Stimulated activated naive B cell treated with anti-CD40 and anti-IgM and Interleukin-4, amounts not matched to agents 10 μg/mL and 1 μg/mL and 100 μg/mL, for 72 hours (primary cell): ENCODE measurements around the gene MYEOV.

Source experiments
- ATAC-seq, 2 donors: fragments of 150-1000 bp; cut with Tn5 transposase; replicated peaks; 2 replicates each; pipeline ENCODE4 v1.10.0; 2021; ENCODE audit warnings: moderate library complexity in 1 of 2
- DNase-seq: peaks from one replicate; pipeline ENCODE4 v3.0.0; 2021
- H3K27ac Mint-ChIP-seq: one replicate; pipeline ENCODE4 v1.8.0; 2022; ENCODE audit warnings: mild to moderate bottlenecking, mixed read lengths
- H3K27me3 Mint-ChIP-seq, 2 donors: one replicate each; pipeline ENCODE4 v1.8.0; 2022; ENCODE audit warnings: mixed read lengths in 2 of 2
- H3K36me3 Mint-ChIP-seq, 2 donors: one replicate each; pipeline ENCODE4 v1.8.0; 2022; ENCODE audit warnings: mixed read lengths in 2 of 2, mild to moderate bottlenecking in 1 of 2
- H3K4me1 Mint-ChIP-seq, 2 donors: one replicate each; pipeline ENCODE4 v1.8.0; 2022; ENCODE audit warnings: mixed read lengths in 2 of 2, mild to moderate bottlenecking in 1 of 2
- H3K4me3 Mint-ChIP-seq, 2 donors: one replicate each; pipeline ENCODE4 v1.8.0; 2022; ENCODE audit warnings: mild to moderate bottlenecking in 2 of 2, mixed read lengths in 2 of 2, moderate library complexity in 1 of 2
- H3K9me3 Mint-ChIP-seq, 2 donors: one replicate each; pipeline ENCODE4 v1.8.0; 2022; ENCODE audit warnings: mixed read lengths in 2 of 2, mild to moderate bottlenecking in 1 of 2

The MYEOV gene

DNA sequence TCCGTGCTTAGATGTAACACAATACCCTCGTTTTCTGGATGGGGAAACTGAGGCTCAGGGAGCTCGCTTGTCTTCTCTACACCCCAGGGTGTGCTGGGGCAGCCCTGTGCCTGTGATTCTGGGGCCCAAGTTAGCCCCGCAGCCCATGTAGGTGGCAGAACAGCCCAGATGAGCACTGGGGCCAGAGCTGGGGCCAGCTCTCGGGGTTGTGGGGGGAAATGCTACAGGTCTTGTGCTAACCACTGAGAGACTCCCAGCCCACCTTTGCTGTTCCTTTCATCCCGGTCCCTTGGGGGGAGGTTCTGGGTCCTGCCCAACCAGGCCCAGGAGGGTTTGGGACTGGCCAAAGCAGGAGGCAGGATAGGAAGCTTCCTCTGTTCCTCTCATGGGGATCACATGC is 13.5 kb downstream of the MYEOV start:
- H3K9me3 Mint-ChIP-seq = peaks cover 0 to 2% of the 10 kb centered on the region in 2 donors
- peaks cover 32 to 58% of the 10 kb centered on the region in 2 donors for H3K4me1 Mint-ChIP-seq
- H3K4me3 Mint-ChIP-seq = no peak overlapping the region
- ATAC-seq (no peak), DNase-seq (no peak)
- no peaks in the 10 kb centered on the region for H3K36me3 Mint-ChIP-seq
- no peaks in the 10 kb centered on the region for H3K27me3 Mint-ChIP-seq
- H3K27ac Mint-ChIP-seq = no peak overlapping the region

DNA sequence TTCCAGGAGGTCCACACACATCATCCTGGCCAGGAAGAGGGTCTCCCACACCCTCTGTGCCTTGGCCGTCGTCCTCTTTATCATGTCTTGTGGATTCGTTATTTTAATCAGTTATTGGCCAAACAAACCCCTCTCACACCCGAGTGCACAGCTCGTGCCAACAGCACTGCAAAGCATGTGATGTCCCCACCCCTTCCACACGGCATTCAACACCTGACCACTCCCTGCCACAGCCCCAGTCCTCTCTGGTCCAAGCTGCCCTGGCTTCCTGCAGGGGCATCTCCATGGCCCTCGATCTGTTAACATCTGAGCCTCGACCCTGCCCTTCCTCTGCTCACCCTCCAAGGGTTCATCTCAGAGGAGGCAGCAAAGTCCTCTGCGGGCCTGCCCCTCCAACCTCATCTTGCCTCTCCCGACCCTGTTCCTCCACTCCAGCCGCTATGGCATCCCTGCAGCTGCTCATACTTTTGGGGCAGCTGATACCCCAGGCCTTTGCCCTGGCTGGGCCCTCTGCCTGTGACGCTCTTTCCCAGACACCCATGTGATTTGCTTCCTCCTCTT is 14.0 kb downstream of the MYEOV start:
- Mint-ChIP-seq H3K9me3 (peaks cover 0 to 2% of the 10 kb centered on the region in 2 donors), H3K27me3 (no peaks in the 10 kb centered on the region), H3K4me3 (no peak overlapping the region), H3K36me3 (no peaks in the 10 kb centered on the region), H3K4me1 (peaks cover 31 to 58% of the 10 kb centered on the region in 2 donors), H3K27ac (no peak overlapping the region)
- DNase-seq = no peak
- ATAC-seq = no peak

DNA sequence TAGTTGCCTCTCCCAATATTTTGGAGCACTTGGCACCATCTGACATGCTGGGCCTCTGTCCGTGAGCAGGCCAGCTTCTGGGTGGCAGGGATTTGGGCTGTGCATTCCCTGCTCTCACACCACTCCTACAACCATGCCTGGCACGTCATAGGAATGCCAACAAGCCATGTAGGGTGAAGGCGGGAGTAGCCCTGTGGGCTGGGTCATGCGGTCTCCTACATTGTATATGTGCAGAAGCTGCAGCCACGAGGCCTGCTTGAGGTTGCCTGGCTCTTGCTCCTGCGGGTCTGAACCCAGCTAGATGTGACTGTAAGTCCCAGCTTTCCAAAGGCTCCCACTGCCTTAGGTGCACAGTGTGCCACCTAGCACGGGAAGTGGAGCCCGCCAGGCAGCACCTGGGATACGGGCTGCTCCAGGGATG is 14.5 kb downstream of the MYEOV start:
- H3K9me3 Mint-ChIP-seq = peaks cover 0 to 2% of the 10 kb centered on the region in 2 donors
- ATAC-seq = no peak
- H3K27ac Mint-ChIP-seq = peak overlapping the region; percentile 4
- H3K4me1 Mint-ChIP-seq = peaks cover 30 to 57% of the 10 kb centered on the region in 2 donors
- no peaks in the 10 kb centered on the region for H3K27me3 Mint-ChIP-seq
- H3K36me3 Mint-ChIP-seq = no peaks in the 10 kb centered on the region
- no peak for DNase-seq
- no peak overlapping the region for H3K4me3 Mint-ChIP-seq

DNA sequence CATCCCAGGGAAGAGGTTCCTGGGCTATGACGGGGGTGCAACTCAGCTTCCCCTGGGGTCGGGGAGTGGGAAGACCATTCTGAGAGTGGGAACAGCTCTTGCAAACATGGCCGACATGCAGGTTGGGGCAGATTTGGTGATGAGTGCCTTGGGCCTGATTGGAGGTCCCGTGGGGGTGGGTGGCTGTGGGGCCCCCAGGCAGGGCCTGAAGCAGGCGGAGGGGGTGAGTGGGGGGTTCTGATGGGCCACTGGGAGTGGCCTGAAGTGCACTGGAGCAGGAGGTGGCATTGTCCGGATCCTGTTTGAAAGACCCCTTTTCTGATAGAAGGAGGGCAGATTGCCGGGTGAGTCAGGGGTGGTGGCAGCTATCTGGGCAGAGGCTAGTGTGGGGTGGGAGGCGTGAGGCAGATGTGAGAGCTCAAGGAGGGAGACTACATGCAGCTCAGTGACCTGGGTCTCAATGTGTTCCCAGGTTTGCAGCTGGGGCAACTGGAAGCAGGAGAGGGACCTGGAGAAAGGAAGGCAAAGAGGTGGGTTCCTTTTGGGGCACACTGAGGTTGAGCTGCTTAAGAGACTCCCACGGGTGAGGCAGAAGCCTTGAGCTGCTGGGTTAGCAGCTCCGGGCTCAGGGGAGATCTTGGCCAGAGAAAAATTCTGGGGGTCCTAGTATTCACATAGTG is 15.1 kb downstream of the MYEOV start:
- Mint-ChIP-seq H3K27me3 (no peaks in the 10 kb centered on the region), H3K36me3 (no peaks in the 10 kb centered on the region)

DNA sequence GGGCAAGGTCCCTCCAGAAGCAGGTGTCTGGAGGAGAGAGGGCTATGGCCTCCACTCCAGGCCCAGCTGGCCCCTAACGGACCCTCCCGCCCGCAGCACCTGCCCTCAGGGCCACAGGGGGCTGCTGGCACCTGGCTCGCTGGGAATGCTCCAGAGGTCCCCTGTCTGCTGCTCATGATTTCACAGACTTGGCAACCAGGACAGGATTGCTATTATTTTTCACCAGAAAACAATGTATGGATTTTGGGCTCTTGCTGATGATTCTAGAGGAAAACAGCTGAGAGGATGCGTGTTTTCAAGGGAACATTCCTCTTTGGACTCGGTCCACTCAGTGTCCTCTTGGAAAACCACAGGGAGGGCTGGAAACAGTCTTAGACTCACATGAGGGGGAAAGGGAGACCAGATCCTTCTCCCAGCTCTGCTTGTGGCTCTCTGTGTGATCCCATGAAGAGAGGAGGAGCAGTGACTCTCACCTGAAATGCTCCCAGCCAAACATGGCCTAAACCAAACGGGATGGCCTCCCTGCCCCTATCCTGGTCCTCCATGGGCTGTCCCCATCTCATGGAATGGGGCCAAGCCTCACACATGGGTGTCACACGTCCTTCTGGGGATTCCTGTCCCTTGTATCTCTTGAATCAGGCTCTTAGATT is 15.8 kb downstream of the MYEOV start:
- Mint-ChIP-seq H3K4me1 (peaks cover 29 to 52% of the 10 kb centered on the region in 2 donors), H3K27me3 (no peaks in the 10 kb centered on the region)

More for the DNA sequence above, 15.1 kb downstream of the MYEOV start:
- Mint-ChIP-seq H3K4me1 (peaks cover 29 to 52% of the 10 kb centered on the region in 2 donors), H3K4me3 (no peak overlapping the region), H3K9me3 (peaks cover 0 to 2% of the 10 kb centered on the region in 2 donors), H3K27ac (peak overlapping the region; percentile 4)
- no peak for ATAC-seq
- DNase-seq = no peak

DNA sequence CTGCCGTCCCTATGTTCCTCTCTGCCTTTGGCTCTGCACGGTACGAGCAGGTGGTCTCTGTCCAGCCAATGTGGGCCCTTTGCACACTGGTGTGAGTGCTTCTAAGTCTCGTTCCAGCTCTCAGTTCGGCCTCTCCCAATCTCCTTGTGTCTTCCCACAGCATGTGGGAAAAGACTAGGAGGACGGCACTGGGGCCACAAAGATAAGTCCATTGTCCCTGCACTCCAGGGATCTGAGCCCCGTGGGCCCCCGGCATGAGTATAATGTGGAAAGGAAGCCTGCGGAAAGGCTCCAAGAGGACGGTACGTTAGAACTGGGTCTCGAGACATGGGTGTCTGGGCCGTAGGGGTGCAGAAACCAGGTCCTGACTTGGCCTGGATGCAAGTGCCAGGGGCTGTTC is 16.4 kb downstream of the MYEOV start:
- no peaks in the 10 kb centered on the region for H3K27me3 Mint-ChIP-seq
- no peak overlapping the region for H3K27ac Mint-ChIP-seq
- peaks cover 29 to 52% of the 10 kb centered on the region in 2 donors for H3K4me1 Mint-ChIP-seq
- ATAC-seq = no peak
- no peak overlapping the region for H3K4me3 Mint-ChIP-seq
- no peaks in the 10 kb centered on the region for H3K36me3 Mint-ChIP-seq
- H3K9me3 Mint-ChIP-seq = no peaks in the 10 kb centered on the region
- no peak for DNase-seq

More for the DNA sequence above, 15.8 kb downstream of the MYEOV start:
- no peak for ATAC-seq
- H3K9me3 Mint-ChIP-seq = no peaks in the 10 kb centered on the region
- no peak overlapping the region for H3K4me3 Mint-ChIP-seq
- H3K27ac Mint-ChIP-seq = no peak overlapping the region
- H3K36me3 Mint-ChIP-seq = no peaks in the 10 kb centered on the region
- DNase-seq = no peak

DNA sequence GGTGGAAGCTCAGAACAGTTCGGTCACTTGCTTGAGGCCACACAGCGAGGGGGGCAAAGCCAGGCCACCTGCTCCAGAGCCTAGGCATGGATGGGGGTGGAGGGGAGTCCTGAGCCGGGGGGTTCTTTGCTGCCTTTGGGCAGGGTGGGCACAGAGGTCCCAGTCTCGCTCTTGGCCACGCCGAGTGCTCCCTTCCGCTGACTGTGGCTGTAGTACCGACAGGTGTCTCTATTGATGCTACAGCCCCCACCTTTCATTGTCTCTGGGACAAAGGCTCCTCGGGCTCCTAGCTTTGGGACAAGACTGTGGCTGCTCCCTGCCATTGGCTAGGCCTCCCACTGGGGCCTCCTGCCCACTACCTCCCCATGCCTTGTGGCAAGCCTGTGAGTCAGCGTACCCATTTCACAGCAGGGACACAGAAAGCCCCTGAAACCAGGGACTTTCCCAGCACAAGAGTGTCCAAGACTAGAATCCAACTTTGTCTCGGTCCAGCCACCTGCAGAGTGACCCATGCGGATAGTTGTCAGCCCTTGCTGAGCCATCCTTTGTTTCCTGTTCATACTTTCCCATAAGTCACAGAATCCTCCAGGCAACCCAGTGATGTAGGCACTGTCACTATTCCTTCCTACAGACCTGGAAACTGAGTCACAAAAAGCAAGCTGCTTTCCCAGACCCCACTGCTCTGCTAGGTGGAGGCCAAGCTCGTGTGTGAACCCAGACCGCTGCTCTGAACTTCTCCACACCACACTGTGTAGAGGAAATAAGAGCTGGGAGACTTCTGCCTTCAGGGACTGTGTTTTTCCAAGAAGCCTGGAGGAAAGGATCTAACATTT is 17.2 kb downstream of the MYEOV start:
- peak overlapping the region in 1 of 2 donors; percentile 8 for H3K4me3 Mint-ChIP-seq
- no peak for DNase-seq
- no peak overlapping the region for H3K27ac Mint-ChIP-seq
- H3K9me3 Mint-ChIP-seq = no peaks in the 10 kb centered on the region
- peaks cover 29 to 52% of the 10 kb centered on the region in 2 donors for H3K4me1 Mint-ChIP-seq
- H3K36me3 Mint-ChIP-seq = no peaks in the 10 kb centered on the region
- no peaks in the 10 kb centered on the region for H3K27me3 Mint-ChIP-seq
- peak; percentile 70 to 74 for ATAC-seq

DNA sequence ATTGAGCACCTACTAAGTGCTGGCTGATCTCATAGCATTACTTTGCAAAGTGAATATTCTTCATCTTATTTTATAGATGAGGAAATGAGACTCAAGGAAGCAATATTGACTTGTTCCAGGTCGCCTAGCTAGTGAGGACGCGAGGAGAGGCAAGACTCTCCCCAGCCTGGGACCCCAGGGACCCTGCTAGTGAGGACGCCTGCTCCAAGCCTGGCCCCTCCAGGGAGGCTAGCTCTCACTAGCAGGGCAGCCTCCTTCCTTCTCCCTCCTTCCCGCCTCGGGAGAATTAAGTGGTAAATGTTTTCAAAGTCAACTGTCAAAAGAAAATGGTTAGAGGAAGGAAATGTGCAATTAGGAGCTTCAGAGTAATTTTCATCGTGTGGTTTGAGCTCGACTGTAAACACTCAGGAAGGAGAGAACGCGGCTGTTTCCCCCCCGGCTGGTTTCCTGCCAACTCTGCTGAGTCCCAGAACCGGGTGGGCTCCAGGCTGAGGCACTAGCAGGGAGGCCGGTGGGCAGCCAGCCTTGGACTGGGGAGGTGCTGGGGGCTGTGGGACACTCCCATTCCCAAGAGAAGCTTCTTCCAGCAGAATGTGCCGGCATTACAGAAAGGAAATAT is 17.9 kb downstream of the MYEOV start:
- Mint-ChIP-seq H3K36me3 (no peaks in the 10 kb centered on the region), H3K27me3 (no peaks in the 10 kb centered on the region), H3K27ac (peak overlapping the region; percentile 84), H3K9me3 (no peaks in the 10 kb centered on the region), H3K4me1 (peaks cover 29 to 52% of the 10 kb centered on the region in 2 donors), H3K4me3 (peak overlapping the region; percentile 22 to 45)
- DNase-seq (no peak), ATAC-seq (peak; percentile 14 to 38)

DNA sequence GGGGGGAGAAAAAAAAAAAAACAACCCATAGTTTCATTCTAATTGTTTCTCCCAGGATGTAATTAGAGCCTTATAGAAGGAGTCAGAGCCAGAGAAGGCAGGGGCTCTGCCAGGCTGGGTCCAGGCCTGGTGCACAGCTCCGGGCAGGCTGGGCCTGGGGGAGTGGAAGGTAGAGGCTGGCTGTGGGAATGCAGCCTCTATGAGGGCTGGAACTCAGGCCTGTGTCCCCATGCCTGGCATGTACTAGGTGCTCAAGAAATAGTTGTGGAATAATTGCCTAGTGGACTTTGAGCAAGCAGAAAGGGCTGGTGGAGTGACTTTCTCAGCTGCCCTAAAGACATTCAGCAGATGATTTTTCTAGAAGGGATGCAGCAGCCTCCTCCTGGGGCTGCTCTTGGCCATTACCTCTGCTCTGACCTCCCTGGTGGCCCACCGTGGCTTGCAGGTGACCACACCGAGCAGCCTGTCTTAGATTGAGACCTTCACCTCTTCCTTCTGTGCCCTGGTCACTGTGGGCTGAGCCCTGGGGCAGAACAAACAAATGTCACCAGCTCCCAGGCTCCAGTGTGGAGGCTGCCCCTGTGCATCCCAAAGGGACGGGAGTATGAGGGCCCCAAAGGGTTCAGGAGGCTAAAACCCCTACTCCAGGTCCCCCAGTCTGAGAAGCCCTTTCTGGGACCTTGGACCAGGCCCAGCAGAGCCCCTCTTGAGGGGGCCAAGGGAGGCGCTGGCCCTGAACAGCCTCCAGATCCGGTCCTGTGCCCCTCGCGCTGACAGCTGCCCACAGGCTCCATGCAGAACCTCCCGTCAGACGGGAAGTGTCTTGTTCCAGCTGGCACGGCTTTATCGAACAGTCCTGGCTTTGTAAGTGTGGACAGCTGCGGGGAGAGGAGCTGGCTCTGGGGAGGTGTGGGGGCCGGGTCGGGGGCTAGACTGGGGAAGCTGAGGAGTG is 18.8 kb downstream of the MYEOV start:
- Mint-ChIP-seq H3K27ac (no peak overlapping the region), H3K27me3 (no peaks in the 10 kb centered on the region), H3K9me3 (peaks cover 0 to 4% of the 10 kb centered on the region in 2 donors), H3K4me1 (peaks cover 30 to 51% of the 10 kb centered on the region in 2 donors), H3K36me3 (peaks cover 1 to 4% of the 10 kb centered on the region in 2 donors), H3K4me3 (no peak overlapping the region)
- DNase-seq = no peak
- ATAC-seq = no peak

DNA sequence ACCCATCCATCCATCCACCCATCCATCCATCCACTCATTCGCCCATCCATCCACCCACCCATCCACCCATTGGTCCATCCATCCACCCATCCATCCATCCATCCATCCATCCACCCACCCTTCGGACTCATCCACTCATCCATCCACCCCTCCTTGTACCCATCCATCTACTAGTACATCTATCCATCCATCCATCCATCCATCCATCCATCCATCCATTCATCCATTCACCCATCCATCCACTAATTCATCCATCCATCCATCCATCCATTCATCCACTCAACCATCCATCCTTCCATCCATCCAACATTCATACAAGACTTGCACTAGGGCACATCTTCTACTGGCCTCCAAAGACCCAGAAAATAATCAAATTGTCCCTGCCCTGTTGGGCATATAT is 20.0 kb downstream of the MYEOV start:
- DNase-seq (no peak), ATAC-seq (no peak)
- H3K27ac Mint-ChIP-seq = no peak overlapping the region
- H3K4me1 Mint-ChIP-seq = peaks cover 27 to 39% of the 10 kb centered on the region in 2 donors
- no peaks in the 10 kb centered on the region for H3K27me3 Mint-ChIP-seq
- peaks cover 2 to 5% of the 10 kb centered on the region in 2 donors for H3K9me3 Mint-ChIP-seq
- H3K36me3 Mint-ChIP-seq = peaks cover 1 to 6% of the 10 kb centered on the region in 2 donors
- H3K4me3 Mint-ChIP-seq = no peak overlapping the region

DNA sequence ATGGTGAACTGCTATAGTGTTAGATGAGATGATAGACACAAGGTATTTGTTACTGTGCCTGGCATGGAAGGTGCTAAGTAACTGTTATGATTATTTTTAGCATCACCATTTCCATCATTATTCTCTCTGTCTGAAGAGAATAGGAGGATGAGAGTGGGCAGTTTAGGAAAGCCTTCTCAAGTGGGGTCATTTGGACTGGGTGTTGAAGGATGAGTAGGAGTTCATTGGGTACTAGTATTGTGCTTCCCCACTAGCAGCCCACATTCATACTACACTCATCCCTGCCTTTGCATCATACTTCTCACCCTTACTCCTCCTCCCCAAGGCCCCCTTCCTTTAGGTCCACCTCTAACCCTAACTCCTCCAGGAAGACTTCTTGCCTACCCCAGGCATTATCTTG is 20.6 kb downstream of the MYEOV start:
- DNase-seq = no peak
- Mint-ChIP-seq H3K9me3 (peaks cover 2 to 5% of the 10 kb centered on the region in 2 donors), H3K27me3 (no peaks in the 10 kb centered on the region), H3K27ac (no peak overlapping the region), H3K36me3 (peaks cover 1 to 9% of the 10 kb centered on the region in 2 donors), H3K4me1 (peaks cover 24 to 36% of the 10 kb centered on the region in 2 donors), H3K4me3 (no peak overlapping the region)
- no peak for ATAC-seq

DNA sequence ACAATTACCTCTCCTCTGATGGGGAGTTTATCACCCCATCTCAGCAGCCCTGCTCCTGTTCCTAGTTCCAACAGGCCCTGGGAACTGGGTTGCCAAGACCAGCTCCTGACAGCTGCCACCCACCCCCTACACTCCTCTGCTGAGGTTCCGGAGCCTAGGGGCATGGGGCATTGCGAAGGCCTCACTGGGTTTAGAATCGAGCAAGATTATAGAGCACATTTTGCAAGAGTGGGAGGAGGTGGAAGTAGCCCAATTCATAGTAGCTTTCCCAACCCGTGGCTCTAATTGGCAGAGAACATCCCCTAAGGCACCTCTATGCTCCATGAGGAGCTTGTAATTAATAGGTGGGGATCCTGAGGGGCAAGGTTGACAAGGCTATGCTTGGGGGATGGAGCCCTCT is 23.0 kb downstream of the MYEOV start:
- H3K4me3 Mint-ChIP-seq = no peak overlapping the region
- H3K27ac Mint-ChIP-seq = no peak overlapping the region
- H3K9me3 Mint-ChIP-seq = peaks cover 2 to 5% of the 10 kb centered on the region in 2 donors
- DNase-seq = no peak
- ATAC-seq = no peak
- no peaks in the 10 kb centered on the region for H3K27me3 Mint-ChIP-seq
- peaks cover 1 to 9% of the 10 kb centered on the region in 2 donors for H3K36me3 Mint-ChIP-seq
- H3K4me1 Mint-ChIP-seq = peaks cover 10 to 15% of the 10 kb centered on the region in 2 donors
